CD8-positive, alpha-beta memory T cell (primary cell): Measurements from ENCODE around the gene CDC14B. TPM values are rescaled to one million over a fixed set of nuclear protein-coding genes. Genes with fewer than 3 reads are reported as not detected.

ENCODE experiments used
- CTCF ChIA-PET: fragments of 350-600 bp; sonication (Branson Sonifier 250); formaldehyde crosslinking; loops from one replicate; lab custom pipeline; 2021; ENCODE audit warnings: antibody characterized with exemption; lab: Charles Lee
- POLR2A ChIA-PET: fragments of 350-600 bp; sonication (Branson Sonifier 250); formaldehyde crosslinking; loops from one replicate; lab custom pipeline; 2021; ENCODE audit warnings: antibody characterized with exemption; lab: Charles Lee
- DNase-seq, 5 donors: peaks; one replicate each; pipeline versions ENCODE4 v3.0.0 to v3.0.0-alpha.2; 2020 to 2022; ENCODE audit warnings: mixed read lengths in 1 of 5
- H3K27ac ChIP-seq: one replicate; pipeline ENCODE4 v1.7.0; 2013; ENCODE audit warnings: low read depth, mild to moderate bottlenecking, low read length, moderate library complexity
- H3K27me3 ChIP-seq: 2 replicates; pipeline ENCODE4 v1.7.0; 2013; ENCODE audit warnings: low read length, mild to moderate bottlenecking; ENCODE audit not compliant: insufficient read depth, poor library complexity, severe bottlenecking
- H3K36me3 ChIP-seq: 2 replicates; pipeline ENCODE4 v1.7.0; 2013; ENCODE audit warnings: mild to moderate bottlenecking, low read length, moderate library complexity; ENCODE audit not compliant: insufficient read depth
- H3K4me1 ChIP-seq: 2 replicates; pipeline ENCODE4 v1.7.0; 2013; ENCODE audit warnings: mild to moderate bottlenecking, low read length, moderate library complexity; ENCODE audit not compliant: insufficient read depth
- H3K4me3 ChIP-seq: 2 replicates; pipeline ENCODE4 v1.7.0; 2013; ENCODE audit warnings: mild to moderate bottlenecking, low read length
- H3K9me3 ChIP-seq: 2 replicates; pipeline ENCODE4 v1.7.0; 2013; ENCODE audit warnings: mild to moderate bottlenecking, low read length
- H3K27ac Mint-ChIP-seq, 8 donors: one replicate each; pipeline ENCODE4 v1.8.0; 2020 to 2021; ENCODE audit warnings: mixed read lengths in 8 of 8, mild to moderate bottlenecking in 6 of 8, inconsistent platforms in 3 of 8, moderate library complexity in 3 of 8
- H3K27me3 Mint-ChIP-seq, 2 donors: one replicate each; pipeline ENCODE4 v1.8.0; 2020 to 2021; ENCODE audit warnings: mixed read lengths in 2 of 2, mild to moderate bottlenecking in 1 of 2, moderate library complexity in 1 of 2
- H3K36me3 Mint-ChIP-seq, 3 donors: one replicate each; pipeline ENCODE4 v1.8.0; 2020 to 2021; ENCODE audit warnings: mixed read lengths in 3 of 3, inconsistent platforms in 1 of 3, mild to moderate bottlenecking in 1 of 3
- H3K4me1 Mint-ChIP-seq, 3 donors: one replicate each; pipeline ENCODE4 v1.8.0; 2020 to 2021; ENCODE audit warnings: mixed read lengths in 3 of 3, inconsistent platforms in 1 of 3, mild to moderate bottlenecking in 1 of 3
- H3K4me3 Mint-ChIP-seq, 7 donors: one replicate each; pipeline ENCODE4 v1.8.0; 2020 to 2021; ENCODE audit warnings: mixed read lengths in 7 of 7, mild to moderate bottlenecking in 6 of 7, moderate library complexity in 4 of 7, inconsistent platforms in 2 of 7
- H3K9me3 Mint-ChIP-seq, 5 donors: one replicate each; pipeline ENCODE4 v1.8.0; 2020 to 2022; ENCODE audit warnings: mixed read lengths in 5 of 5, mild to moderate bottlenecking in 3 of 5, moderate library complexity in 2 of 5, inconsistent platforms in 1 of 5
- polyA plus RNA-seq: library from polyadenylated mRNA; unstranded; fragments of 300-500 nt; fragmentation: Illumina TruSeq; gene quantifications from one replicate; pipeline ENCODE4 v1.2.3, GENCODE V29; 2021
- total RNA-seq, 2 experiments: library from RNA; stranded (reverse); gene quantifications; one replicate each; pipeline ENCODE4 v1.2.3, GENCODE V29; 2021

The CDC14B gene
- total and polyA plus RNA-seq, 3 experiments from 2014 or later: 4.6 to 8.2 (median 6.3) TPM

DNA sequence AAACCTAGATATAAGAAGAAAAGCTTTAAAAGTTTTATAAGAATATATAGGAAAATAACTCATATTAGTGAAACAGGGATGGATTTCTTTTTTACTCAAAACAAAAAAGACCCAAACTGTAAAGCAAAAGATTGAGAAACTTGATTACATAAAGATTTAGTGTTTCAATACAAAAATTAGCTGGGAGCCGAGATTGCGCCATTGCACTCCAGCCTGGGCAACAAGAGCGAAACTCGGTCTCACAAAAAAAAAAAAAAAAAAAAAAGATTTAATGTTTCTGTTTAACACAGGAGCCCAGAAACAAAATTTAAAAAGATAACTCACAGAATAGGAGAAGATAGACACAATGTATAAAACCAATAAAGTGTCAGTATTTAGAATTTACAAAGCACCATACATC, 45.2 kb downstream of the CDC14B start:
- Histone ChIP-seq H3K9me3 (no peaks in the 10 kb centered on the region), H3K36me3 (no peaks in the 10 kb centered on the region), H3K27ac (no peak overlapping the region), H3K27me3 (no peaks in the 10 kb centered on the region), H3K4me1 (no peaks in the 10 kb centered on the region), H3K4me3 (no peak overlapping the region)
- Mint-ChIP-seq H3K4me1 (no peaks in the 10 kb centered on the region), H3K27ac (no peak overlapping the region), H3K27me3 (peaks cover 0 to 7% of the 10 kb centered on the region in 2 donors), H3K9me3 (no peaks in the 10 kb centered on the region), H3K36me3 (no peaks in the 10 kb centered on the region), H3K4me3 (no peak overlapping the region)
- no peak for DNase-seq
- CTCF ChIA-PET: interaction anchor here (0.7 kb wide), 1 partner anchor 265 kb away, joined by 3 read pairs; no protein-coding TSS in a partner anchor
- POLR2A ChIA-PET: interaction anchor here (0.6 kb wide), 1 partner anchor 354 kb away, joined by 4 read pairs; no protein-coding TSS in a partner anchor

DNA sequence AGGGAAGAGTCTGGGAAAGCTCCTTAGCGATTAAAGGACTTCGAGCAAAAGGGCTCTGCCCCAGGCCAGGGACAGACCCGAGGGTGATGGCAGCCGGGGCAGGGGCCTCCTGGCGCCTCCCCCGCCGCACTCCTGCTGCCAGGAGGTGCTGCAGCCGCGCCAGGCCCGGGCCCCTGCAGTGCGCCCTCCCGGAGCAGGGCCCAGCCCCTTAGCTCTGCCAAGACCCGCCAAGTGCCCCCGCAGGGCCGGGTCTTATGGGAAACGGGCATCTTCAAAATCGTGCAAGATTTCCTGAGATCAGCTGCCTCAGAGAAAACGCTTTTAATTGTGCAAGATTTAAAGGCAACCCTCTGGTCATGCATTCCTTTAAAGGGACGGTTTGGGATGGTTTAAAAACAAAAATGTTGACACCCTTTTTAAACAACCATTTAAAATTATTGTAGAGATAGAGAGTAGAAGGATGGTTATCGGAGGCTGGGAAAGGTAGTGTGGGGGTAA, 52.4 kb downstream of the CDC14B start:
- Mint-ChIP-seq H3K9me3 (no peaks in the 10 kb centered on the region), H3K36me3 (peaks cover 0 to 15% (median 6%) of the 10 kb centered on the region in 3 donors), H3K4me3 (peak overlapping the region; percentile 88 to 93 (median 91)), H3K4me1 (peaks cover 28 to 36% (median 31%) of the 10 kb centered on the region in 3 donors), H3K27me3 (peaks cover 0 to 3% of the 10 kb centered on the region in 2 donors), H3K27ac (peak overlapping the region; percentile 63 to 95 (median 85))
- Histone ChIP-seq H3K27me3 (no peaks in the 10 kb centered on the region), H3K27ac (peak overlapping the region; percentile 84), H3K4me3 (peak overlapping the region; percentile 82), H3K9me3 (no peaks in the 10 kb centered on the region), H3K36me3 (no peaks in the 10 kb centered on the region), H3K4me1 (peaks cover 20% of the 10 kb centered on the region)
- DNase-seq: no peak
- ChIA-PET CTCF (interaction anchor here (0.9 to 2.3 kb wide), 11 partner anchors 10 to 1053 kb away, joined by 3 to 11 read pairs (median 3); partner anchors contain the start of gene PRXL2C), POLR2A (interaction anchor here (0.9 to 2.0 kb wide), 4 partner anchors 88 to 154 kb away, joined by 3 to 22 read pairs (median 6); partner anchors contain the start of genes HABP4 and PRXL2C)

DNA sequence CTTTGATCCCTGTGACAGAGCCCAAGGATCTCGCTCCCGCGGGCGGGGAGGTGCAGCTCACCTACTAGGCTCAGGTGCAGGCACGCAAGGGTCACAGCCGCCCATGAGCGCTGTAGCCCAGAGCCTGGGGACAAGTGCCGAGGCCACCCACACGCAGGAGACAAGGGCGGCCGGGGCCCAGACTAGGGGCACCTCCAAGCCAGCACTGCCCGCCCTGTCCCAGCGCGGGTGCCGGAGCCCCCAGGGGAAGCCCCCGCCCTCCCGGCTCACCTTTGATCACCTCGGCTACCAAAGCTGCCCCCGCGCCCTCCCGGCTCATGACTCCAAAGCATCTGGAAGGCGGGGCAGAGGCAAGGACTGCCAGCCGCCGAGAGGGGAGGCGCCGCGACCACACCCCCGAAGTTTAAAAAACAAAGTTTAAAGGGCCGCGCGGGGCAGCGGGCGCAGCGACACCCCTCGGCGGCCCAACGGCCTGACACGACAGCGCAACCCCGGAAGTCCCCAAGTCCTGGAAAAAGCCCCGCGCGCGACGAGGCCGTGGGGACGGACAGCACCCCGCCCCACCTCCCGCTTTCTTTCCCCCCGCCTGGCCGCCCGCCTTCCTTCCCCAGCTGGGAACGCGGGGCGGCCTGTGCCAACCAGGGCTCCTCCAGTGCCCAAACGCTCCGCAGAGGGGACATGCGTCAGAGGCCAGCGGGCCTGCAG, 53.0 kb downstream of the CDC14B start:
- H3K36me3 ChIP-seq: no peaks in the 10 kb centered on the region
- Mint-ChIP-seq H3K4me1 (peaks cover 28 to 36% (median 31%) of the 10 kb centered on the region in 3 donors), H3K9me3 (no peaks in the 10 kb centered on the region), H3K4me3 (peak overlapping the region; percentile 88 to 93 (median 91)), H3K36me3 (peaks cover 0 to 20% (median 6%) of the 10 kb centered on the region in 3 donors), H3K27me3 (peaks cover 0 to 3% of the 10 kb centered on the region in 2 donors), H3K27ac (peak overlapping the region; percentile 76 to 95 (median 84))
- CTCF ChIA-PET: interaction anchor here (0.9 to 2.3 kb wide), 15 partner anchors 10 to 1052 kb away, joined by 3 to 11 read pairs (median 3); partner anchors contain the start of gene PRXL2C
- H3K4me1 ChIP-seq: peaks cover 20% of the 10 kb centered on the region
- no peaks in the 10 kb centered on the region for H3K27me3 ChIP-seq
- POLR2A ChIA-PET: interaction anchor here (0.8 to 2.0 kb wide), 5 partner anchors 88 to 168 kb away, joined by 3 to 22 read pairs (median 4); partner anchors contain the start of genes HABP4 and PRXL2C
- peak; percentile 74 to 91 (median 81) for DNase-seq
- H3K4me3 ChIP-seq: peak overlapping the region; percentile 82
- no peaks in the 10 kb centered on the region for H3K9me3 ChIP-seq
- peak overlapping the region; percentile 84 for H3K27ac ChIP-seq

DNA sequence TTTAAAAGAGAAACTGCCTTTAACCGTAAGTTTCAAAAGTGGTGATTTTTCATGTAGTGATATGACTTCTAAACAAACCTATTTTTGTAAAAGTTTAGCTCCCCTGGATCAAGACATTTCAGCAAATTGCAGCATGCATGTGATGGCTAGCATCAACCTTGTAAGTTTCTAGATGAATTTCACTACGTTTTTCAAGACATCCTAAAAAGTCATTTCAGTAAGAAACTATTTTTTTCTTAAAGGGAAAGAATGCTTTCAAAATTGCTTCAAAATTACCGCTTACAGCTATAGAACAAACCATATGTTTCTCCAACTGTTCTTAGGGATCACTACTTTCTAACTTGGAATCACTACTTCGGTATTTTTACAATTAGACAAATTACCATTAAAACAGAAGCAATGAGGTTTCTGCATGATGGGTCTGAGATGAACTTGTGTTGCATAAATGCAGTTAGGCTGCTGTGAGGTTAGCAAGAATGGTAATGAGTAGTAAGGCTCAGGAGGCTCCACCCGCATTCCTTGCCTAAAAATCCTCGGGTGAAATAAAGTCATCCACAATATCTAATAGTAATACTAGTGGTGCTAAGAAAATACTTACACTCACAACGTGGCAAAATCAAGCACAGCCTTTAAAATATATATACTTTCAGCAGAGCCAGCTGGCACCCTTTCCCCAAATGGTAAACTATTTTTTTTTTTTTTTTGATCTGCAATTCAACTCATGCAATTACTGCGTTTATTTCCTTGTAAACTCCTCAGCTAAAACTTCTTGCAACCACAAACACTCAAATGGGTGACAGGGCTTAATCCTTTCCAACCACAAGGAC, 53.8 kb downstream of the CDC14B start:
- Mint-ChIP-seq H3K4me3 (peak overlapping the region; percentile 88 to 93 (median 91)), H3K9me3 (no peaks in the 10 kb centered on the region), H3K27me3 (peaks cover 0 to 3% of the 10 kb centered on the region in 2 donors), H3K27ac (peak overlapping the region; percentile 76 to 95 (median 82)), H3K4me1 (peaks cover 28 to 36% (median 31%) of the 10 kb centered on the region in 3 donors), H3K36me3 (peaks cover 0 to 27% (median 6%) of the 10 kb centered on the region in 3 donors)
- ChIA-PET CTCF (interaction anchor here (0.9 to 2.3 kb wide), 9 partner anchors 9 to 1052 kb away, joined by 3 to 11 read pairs (median 3); partner anchors contain the start of gene PRXL2C), POLR2A (interaction anchor here (0.7 to 2.0 kb wide), 3 partner anchors 116 to 201 kb away, joined by 3 to 22 read pairs (median 4); partner anchors contain the start of gene HABP4)
- Histone ChIP-seq H3K27me3 (no peaks in the 10 kb centered on the region), H3K36me3 (no peaks in the 10 kb centered on the region), H3K4me1 (peaks cover 20% of the 10 kb centered on the region), H3K9me3 (no peaks in the 10 kb centered on the region), H3K4me3 (peak overlapping the region; percentile 82), H3K27ac (peak overlapping the region; percentile 52)
- DNase-seq: peak in 1 of 5 donors; percentile 16

DNA sequence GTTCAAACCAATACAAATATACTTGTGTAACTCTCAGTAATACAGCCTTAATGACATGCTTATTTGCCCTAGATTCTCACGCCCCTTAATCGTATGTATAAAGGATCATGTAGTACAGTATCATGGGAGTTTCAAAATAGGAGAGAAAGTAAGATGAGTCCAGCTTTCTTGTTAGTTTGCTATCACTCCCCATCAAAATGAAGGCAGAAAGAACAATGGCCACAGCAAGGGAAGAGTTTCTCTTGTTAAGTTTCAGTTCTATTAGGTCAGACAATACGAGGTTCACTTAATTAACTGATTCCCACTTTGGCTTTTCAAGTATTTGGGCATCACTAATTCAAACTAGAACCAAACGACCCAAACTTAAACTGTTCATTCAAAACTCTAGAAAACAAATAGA, 55.4 kb downstream of the CDC14B start:
- DNase-seq: no peak
- Histone ChIP-seq H3K27ac (no peak overlapping the region), H3K9me3 (no peaks in the 10 kb centered on the region), H3K4me3 (no peak overlapping the region), H3K4me1 (peaks cover 20% of the 10 kb centered on the region), H3K36me3 (no peaks in the 10 kb centered on the region), H3K27me3 (no peaks in the 10 kb centered on the region)
- CTCF ChIA-PET: no interaction called here
- POLR2A ChIA-PET: no interaction called here
- Mint-ChIP-seq H3K27ac (peak overlapping the region in 5 of 8 donors; percentile 28 to 76 (median 35)), H3K9me3 (no peaks in the 10 kb centered on the region), H3K4me1 (peaks cover 28 to 36% (median 31%) of the 10 kb centered on the region in 3 donors), H3K36me3 (peaks cover 8 to 40% (median 10%) of the 10 kb centered on the region in 3 donors), H3K27me3 (peaks cover 0 to 3% of the 10 kb centered on the region in 2 donors), H3K4me3 (peak overlapping the region in 1 of 7 donors; percentile 91)

DNA sequence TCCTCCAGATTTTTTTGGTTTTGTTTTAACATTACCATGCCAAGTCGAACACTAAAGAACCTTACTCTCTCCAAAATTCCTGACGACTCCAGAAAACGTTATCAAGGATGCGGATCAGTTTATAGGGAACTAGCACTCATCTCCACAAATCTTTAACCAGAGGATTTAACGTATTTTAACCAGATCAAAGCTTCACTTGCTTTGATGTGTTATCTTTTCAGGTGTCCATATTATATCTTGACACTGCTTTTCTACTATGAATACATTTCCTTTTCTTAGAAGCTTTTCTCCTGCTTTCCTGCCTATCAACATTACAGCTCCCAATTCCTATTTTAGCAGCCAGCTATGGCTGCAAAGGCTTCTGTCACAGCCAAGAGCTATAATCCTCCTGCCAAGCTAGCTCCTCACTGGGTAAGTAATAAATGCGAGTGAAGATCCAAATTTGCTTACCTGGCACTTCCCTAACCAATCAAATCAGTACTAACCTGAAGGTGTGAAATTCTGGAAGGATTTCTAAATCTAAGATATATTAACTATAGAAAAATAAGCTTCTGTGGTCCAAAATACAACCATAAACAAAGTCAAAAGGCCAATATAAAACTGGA, 60.2 kb downstream of the CDC14B start:
- Mint-ChIP-seq H3K9me3 (no peaks in the 10 kb centered on the region), H3K36me3 (peaks cover 15 to 52% (median 17%) of the 10 kb centered on the region in 3 donors), H3K27me3 (no peaks in the 10 kb centered on the region), H3K4me1 (peaks cover 5 to 31% (median 7%) of the 10 kb centered on the region in 3 donors), H3K27ac (no peak overlapping the region), H3K4me3 (no peak overlapping the region)
- ChIA-PET CTCF (no interaction called here), POLR2A (no interaction called here)
- Histone ChIP-seq H3K27me3 (no peaks in the 10 kb centered on the region), H3K36me3 (no peaks in the 10 kb centered on the region), H3K4me3 (no peak overlapping the region), H3K4me1 (no peaks in the 10 kb centered on the region), H3K27ac (no peak overlapping the region), H3K9me3 (no peaks in the 10 kb centered on the region)
- no peak for DNase-seq

DNA sequence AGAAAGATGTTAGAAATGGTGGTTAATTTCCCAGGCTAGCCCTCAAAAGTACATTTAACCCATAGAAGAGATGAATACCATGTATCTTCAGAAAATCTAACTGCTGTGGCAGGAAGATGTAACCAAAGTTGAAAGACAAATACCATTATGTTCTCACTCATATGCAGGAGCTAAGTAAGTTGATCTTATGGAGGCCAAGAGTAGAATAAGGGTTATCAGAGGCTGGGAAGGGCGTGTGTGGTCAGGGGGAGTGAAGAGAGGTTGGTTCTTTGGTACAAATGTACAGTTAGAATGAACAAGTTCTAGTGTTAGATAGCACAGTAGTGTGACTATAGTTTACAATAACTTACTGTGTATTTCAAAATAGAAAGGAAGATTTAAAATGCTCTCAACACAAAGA, 61.7 kb downstream of the CDC14B start:
- no peaks in the 10 kb centered on the region for H3K27me3 Mint-ChIP-seq
- peaks cover 14 to 46% (median 15%) of the 10 kb centered on the region in 3 donors for H3K36me3 Mint-ChIP-seq
- ChIA-PET CTCF (interaction anchor here (2.8 kb wide), 1 partner anchor 9 kb away, joined by 11 read pairs; no protein-coding TSS in a partner anchor), POLR2A (no interaction called here)
- Histone ChIP-seq H3K36me3 (no peaks in the 10 kb centered on the region), H3K9me3 (no peaks in the 10 kb centered on the region), H3K4me1 (no peaks in the 10 kb centered on the region), H3K27ac (no peak overlapping the region), H3K4me3 (no peak overlapping the region), H3K27me3 (no peaks in the 10 kb centered on the region)
- no peak overlapping the region for H3K27ac Mint-ChIP-seq
- no peaks in the 10 kb centered on the region for H3K9me3 Mint-ChIP-seq
- no peak for DNase-seq
- H3K4me3 Mint-ChIP-seq: no peak overlapping the region
- peaks cover 0 to 32% (median 2%) of the 10 kb centered on the region in 3 donors for H3K4me1 Mint-ChIP-seq
